Mucosa of descending colon (tissue), 3 donors: ENCODE results near the gene PLCB3. TPM values are rescaled to one million over a fixed set of nuclear protein-coding genes. Genes with fewer than 3 reads are reported as not detected.

Experiments
- ATAC-seq: fragments of 200-7000 bp; cut with Tn5 transposase; one replicate; pipeline ENCODE4 v1.9.1; 2020; ENCODE audit warnings: mild to moderate bottlenecking, moderate library complexity
- DNase-seq, 3 donors: peaks; one replicate each; pipeline ENCODE4 v3.0.0-alpha.2; 2020
- H3K36me3 ChIP-seq: fragments of 200-600 bp; one replicate; pipeline ENCODE4 v1.8.0; 2021; ENCODE audit warnings: low read depth, mild to moderate bottlenecking
- H3K4me1 ChIP-seq: fragments of 200-600 bp; one replicate; pipeline ENCODE4 v1.8.0; 2021; ENCODE audit warnings: low read depth, mild to moderate bottlenecking
- H3K4me3 ChIP-seq: fragments of 200-600 bp; one replicate; pipeline ENCODE4 v1.8.0; 2021; ENCODE audit warnings: mild to moderate bottlenecking
- H3K9me3 ChIP-seq: fragments of 200-600 bp; one replicate; pipeline ENCODE4 v1.8.0; 2021; ENCODE audit warnings: mild to moderate bottlenecking
- intact Hi-C, 2 donors: fragments of 100-400 bp; cut with DNase I in 1 of 2; cut with micrococcal nuclease in 1 of 2; formaldehyde crosslinking; loops; one replicate each; pipeline versions ENCODE4 v1.11.0 to v1.11.1; 2022; cut with DNase I, micrococcal nuclease
- total RNA-seq, 3 donors: library from RNA; stranded (reverse); fragmentation: NEBNext Ultra II Directional in 2 of 3; extraction: Animal tissue kit (Norgen Biotek cat#: 25700) in 2 of 3; gene quantifications; one replicate each; pipeline versions ENCODE4 v1.2.1 to v1.2.4, GENCODE V29; 2021 to 2023
- TF ChIP-seq, protein P1 (sequence below): fragments of 200-600 bp; IDR thresholded peaks from one replicate; pipeline ENCODE4 v1.8.0; 2022; ENCODE audit warnings: antibody characterized with exemption, mild to moderate bottlenecking
- donor health status: DM: no; HTN: no; CAD: no; lungs with moderate emphysema.
- donor health status: DM: no; HTN: no; CAD: no.
- donor health status: DM: no; HTN: yes; CAD: no.

The PLCB3 gene
- total RNA-seq, 3 donors from 2014 or later = 51.1 to 72.1 (median 65.1) TPM

- Histone ChIP-seq H3K9me3 (no peaks in the 10 kb centered on the region), H3K36me3 (no peaks in the 10 kb centered on the region), H3K4me3 (no peak overlapping the region), H3K4me1 (peaks cover 33% of the 10 kb centered on the region)
- TF ChIP-seq, protein P1, sequence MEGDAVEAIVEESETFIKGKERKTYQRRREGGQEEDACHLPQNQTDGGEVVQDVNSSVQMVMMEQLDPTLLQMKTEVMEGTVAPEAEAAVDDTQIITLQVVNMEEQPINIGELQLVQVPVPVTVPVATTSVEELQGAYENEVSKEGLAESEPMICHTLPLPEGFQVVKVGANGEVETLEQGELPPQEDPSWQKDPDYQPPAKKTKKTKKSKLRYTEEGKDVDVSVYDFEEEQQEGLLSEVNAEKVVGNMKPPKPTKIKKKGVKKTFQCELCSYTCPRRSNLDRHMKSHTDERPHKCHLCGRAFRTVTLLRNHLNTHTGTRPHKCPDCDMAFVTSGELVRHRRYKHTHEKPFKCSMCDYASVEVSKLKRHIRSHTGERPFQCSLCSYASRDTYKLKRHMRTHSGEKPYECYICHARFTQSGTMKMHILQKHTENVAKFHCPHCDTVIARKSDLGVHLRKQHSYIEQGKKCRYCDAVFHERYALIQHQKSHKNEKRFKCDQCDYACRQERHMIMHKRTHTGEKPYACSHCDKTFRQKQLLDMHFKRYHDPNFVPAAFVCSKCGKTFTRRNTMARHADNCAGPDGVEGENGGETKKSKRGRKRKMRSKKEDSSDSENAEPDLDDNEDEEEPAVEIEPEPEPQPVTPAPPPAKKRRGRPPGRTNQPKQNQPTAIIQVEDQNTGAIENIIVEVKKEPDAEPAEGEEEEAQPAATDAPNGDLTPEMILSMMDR = no peak
- no peak for ATAC-seq
- DNase-seq = peak in 1 of 3 donors; percentile 47
- intact Hi-C loops = no loop called here
These were observed 23.9 kb downstream of the PLCB3 start for GRCh38 chr11:64275031-64275800.

- Histone ChIP-seq H3K9me3 (no peaks in the 10 kb centered on the region), H3K4me3 (no peak overlapping the region), H3K4me1 (peaks cover 33% of the 10 kb centered on the region), H3K36me3 (no peaks in the 10 kb centered on the region)
- DNase-seq = no peak
- no peak for ATAC-seq
- intact Hi-C loops = no loop called here
- TF ChIP-seq, protein P1 = no peak
These were observed 24.5 kb downstream of the PLCB3 start for GRCh38 chr11:64275841-64276240.

GRCh38 chr11:64276653-64277431 is 25.5 kb downstream of the PLCB3 start:
- Histone ChIP-seq H3K9me3 (no peaks in the 10 kb centered on the region), H3K4me3 (no peak overlapping the region), H3K4me1 (peaks cover 31% of the 10 kb centered on the region), H3K36me3 (no peaks in the 10 kb centered on the region)
- intact Hi-C loops = no loop called here
- TF ChIP-seq, protein P1 = no peak
- DNase-seq (peak; percentile 77 to 80 (median 78)), ATAC-seq (peak; percentile 72)

- intact Hi-C loops = no loop called here
- peaks cover 30% of the 10 kb centered on the region for H3K4me1 ChIP-seq
- ATAC-seq (no peak), DNase-seq (peak in 1 of 3 donors; percentile 41)
- H3K36me3 ChIP-seq = no peaks in the 10 kb centered on the region
- no peaks in the 10 kb centered on the region for H3K9me3 ChIP-seq
- TF ChIP-seq, protein P1 = no peak
- H3K4me3 ChIP-seq = no peak overlapping the region
These were observed 27.4 kb downstream of the PLCB3 start for GRCh38 chr11:64278576-64279190.

- ATAC-seq (no peak), DNase-seq (peak in 1 of 3 donors; percentile 43)
- Histone ChIP-seq H3K4me1 (peaks cover 30% of the 10 kb centered on the region), H3K36me3 (no peaks in the 10 kb centered on the region), H3K9me3 (no peaks in the 10 kb centered on the region), H3K4me3 (no peak overlapping the region)
- intact Hi-C loops = no loop called here
- TF ChIP-seq, protein P1 = no peak
These were observed 30.8 kb downstream of the PLCB3 start for GRCh38 chr11:64281957-64282770.
